GM12878 (cell line): ENCODE measurements around the gene MAD1L1. TPM values are rescaled to one million over a fixed set of nuclear protein-coding genes. Genes with fewer than 3 reads are reported as not detected.

Experiments used
- ATAC-seq: fragments of 200-7000 bp; cut with Tn5 transposase; 3 replicates; pipeline ENCODE4 v1.9.1; 2020; ENCODE audit warnings: mild to moderate bottlenecking, moderate library complexity
- BruUV-seq: library from RNA; stranded (reverse); fragments of 400-500 nt; replicated peaks from 2 replicates; lab custom pipeline; 2021; lab: Mats Ljungman, UMichigan
- CTCF ChIA-PET: fragments of 300-600 bp; sonication (Branson Sonifier 250); formaldehyde crosslinking; extraction: SDS; loops from one replicate; lab custom pipeline; 2021; ENCODE audit warnings: inconsistent platforms; lab: Yijun Ruan, JAX
- POLR2A ChIA-PET: fragments of 350-600 bp; formaldehyde crosslinking; extraction: SDS; loops from one replicate; lab custom pipeline; 2021; ENCODE audit warnings: inconsistent platforms; lab: Charles Lee
- RAD21 ChIA-PET: fragments of 300-600 bp; sonication (Branson Sonifier 250); formaldehyde crosslinking; loops from one replicate; lab custom pipeline; 2023; ENCODE audit warnings: antibody characterized with exemption; ENCODE audit not compliant: unreplicated experiment; lab: Charles Lee
- SMC1A ChIA-PET: fragments of 300-600 bp; sonication (Branson Sonifier 250); formaldehyde crosslinking; loops from one replicate; lab custom pipeline; 2023; ENCODE audit not compliant: unreplicated experiment, uncharacterized antibody; lab: Charles Lee
- DNase-seq: peaks from one replicate; pipeline ENCODE4 v3.0.0-alpha.2; 2011; ENCODE audit warnings: low read depth, low spot score
- FAIRE-seq: peaks from 3 replicates; lab custom pipeline; 2011; peaks lifted over from hg19 to GRCh38; lab: Jason Lieb, UNC
- H2AFZ ChIP-seq: 2 replicates; pipeline ENCODE4 v1.6.0; 2011; ENCODE audit warnings: low read depth, low read length, control low read depth; ENCODE audit not compliant: control insufficient read depth
- H3K27ac ChIP-seq: 2 replicates; pipeline ENCODE4 v1.5.1; 2011; ENCODE audit warnings: control low read depth; ENCODE audit not compliant: control insufficient read depth, insufficient read depth
- H3K27me3 ChIP-seq, 2 experiments: replicated peaks in 1 of 2; 2 replicates each; pipeline versions ENCODE4 v1.6.0 to v1.6.1; 2011; ENCODE audit warnings: low read length in 1 of 2; ENCODE audit not compliant: control insufficient read depth in 2 of 2, insufficient read depth in 2 of 2
- H3K36me3 ChIP-seq, 2 experiments: 2 replicates each; pipeline ENCODE4 v1.5.1; 2011; ENCODE audit warnings: low read length in 1 of 2; ENCODE audit not compliant: control insufficient read depth in 2 of 2, insufficient read depth in 2 of 2
- H3K4me1 ChIP-seq: 2 replicates; pipeline ENCODE4 v1.6.1; 2011; ENCODE audit warnings: mild to moderate bottlenecking, low read length, moderate library complexity, mixed read lengths; ENCODE audit not compliant: control insufficient read depth, insufficient read depth
- H3K4me2 ChIP-seq: 2 replicates; pipeline ENCODE4 v1.6.0; 2011; ENCODE audit warnings: control low read depth; ENCODE audit not compliant: control insufficient read depth, insufficient read depth
- H3K4me3 ChIP-seq: fragments of 200-600 bp; sonication (generic); 2 replicates; pipeline ENCODE4 v1.5.1; 2016
- H3K79me2 ChIP-seq: 2 replicates; pipeline ENCODE4 v1.6.0; 2011; ENCODE audit warnings: low read length; ENCODE audit not compliant: control insufficient read depth, insufficient read depth
- H3K9ac ChIP-seq: 2 replicates; pipeline ENCODE4 v1.8.0; 2011; ENCODE audit warnings: low read length, control low read depth, mixed read lengths; ENCODE audit not compliant: control insufficient read depth, insufficient read depth
- H3K9me3 ChIP-seq: replicated peaks from 3 replicates; pipeline ENCODE4 v1.5.1; 2011; ENCODE audit warnings: mild to moderate bottlenecking, low read length; ENCODE audit not compliant: control insufficient read depth, insufficient read depth
- H4K20me1 ChIP-seq: 2 replicates; pipeline ENCODE4 v1.6.0; 2011; ENCODE audit not compliant: control insufficient read depth, insufficient read depth
- CBFB ChIP-seq: IDR thresholded peaks from 2 replicates; pipeline ENCODE4 v1.6.1; 2016; ENCODE audit warnings: antibody characterized with exemption, low read depth
- HCFC1 ChIP-seq: fragments of 150-350 bp; IDR thresholded peaks from 2 replicates; pipeline ENCODE4 v1.6.1; 2014; ENCODE audit warnings: low read length
- HDAC2 ChIP-seq: fragments of 200-600 bp; sonication (generic); IDR thresholded peaks from 2 replicates; pipeline ENCODE4 v1.6.1; 2017
- HDGF ChIP-seq: fragments of 450-650 bp; IDR thresholded peaks from 2 replicates; pipeline ENCODE4 v1.6.1; 2016; ENCODE audit warnings: antibody characterized with exemption
- IKZF1 ChIP-seq: fragments of 450-650 bp; conservative IDR thresholded peaks from 2 replicates; pipeline ENCODE4 v1.6.1; 2017; ENCODE audit warnings: antibody characterized with exemption, mild to moderate bottlenecking
- JUND ChIP-seq: IDR thresholded peaks from 2 replicates; pipeline ENCODE4 v1.6.1; 2012; ENCODE audit warnings: low read depth, mild to moderate bottlenecking, low read length, improper control_type of control experiment, moderate library complexity
- PAX8 ChIP-seq: fragments of 450-650 bp; IDR thresholded peaks from 2 replicates; pipeline ENCODE4 v1.6.1; 2017; ENCODE audit warnings: mild to moderate bottlenecking, moderate library complexity
- POLR2A ChIP-seq: IDR thresholded peaks from 2 replicates; pipeline ENCODE4 v1.6.1; 2011; ENCODE audit warnings: low read depth, mild to moderate bottlenecking, low read length
- POLR2AphosphoS5 ChIP-seq: IDR thresholded peaks from 2 replicates; pipeline ENCODE4 v1.6.1; 2011; ENCODE audit warnings: mild to moderate bottlenecking, low read length, inconsistent platforms
- RAD51 ChIP-seq: fragments of 450-650 bp; IDR thresholded peaks from 2 replicates; pipeline ENCODE4 v1.6.1; 2016; ENCODE audit warnings: moderate library complexity, mild to moderate bottlenecking, inconsistent platforms
- RUNX3 ChIP-seq: IDR thresholded peaks from 2 replicates; pipeline ENCODE4 v1.6.1; 2012; ENCODE audit warnings: low read length, inconsistent platforms
- SIX5 ChIP-seq: IDR thresholded peaks from 2 replicates; pipeline ENCODE4 v1.6.1; 2011; ENCODE audit warnings: mild to moderate bottlenecking, low read depth, low read length, moderate library complexity; ENCODE audit not compliant: severe bottlenecking
- TBL1XR1 ChIP-seq: IDR thresholded peaks from 2 replicates; pipeline ENCODE4 v1.6.1; 2012; ENCODE audit warnings: low read depth, low read length, improper control_type of control experiment
- TCF7 ChIP-seq: IDR thresholded peaks from 2 replicates; pipeline ENCODE4 v1.6.1; 2014; ENCODE audit warnings: antibody characterized with exemption, borderline replicate concordance
- ZBED1 ChIP-seq: IDR thresholded peaks from 2 replicates; pipeline ENCODE4 v1.6.1; 2016; ENCODE audit warnings: borderline replicate concordance
- ZSCAN29 ChIP-seq: fragments of 450-650 bp; IDR thresholded peaks from 2 replicates; pipeline ENCODE4 v1.6.1; 2017; ENCODE audit warnings: mild to moderate bottlenecking, moderate library complexity
- WGBS: methylation state at CpG from one replicate; pipeline ENCODE4 v1.1.6; 2016; ENCODE audit warnings: low lambda C conversion rate; ENCODE audit not compliant: insufficient replicate concordance, insufficient coverage; ENCODE audit errors: missing lambda C conversion rate; 5-methylcytosine and 5-hydroxymethylcytosine counted together
- in situ Hi-C: fragments of 300-500 bp; cut with MboI; formaldehyde crosslinking; loops from 9 replicates; pipeline ENCODE4 v1.14.3; 2018; ENCODE audit warnings: mixed read lengths
- intact Hi-C: fragments of 100-400 bp; cut with micrococcal nuclease; formaldehyde crosslinking; loops from one replicate; pipeline ENCODE4 v1.14.2; 2022; ENCODE audit not compliant: unreplicated experiment
- polyA plus RNA-seq, 11 experiments: library from polyadenylated mRNA; depleted of rRNA in 4 of 11; unstranded in 6 of 11; stranded (reverse) in 5 of 11; fragments of >200 nt; fragmentation: Nextera tagmentation in 4 of 11; fragmentation: Illumina TruSeq in 1 of 11; extraction: Ambion mirVana in 4 of 11; extraction: Trizol in 1 of 11; gene quantifications; 1 replicate in 1 of 11; 2 replicates in 10 of 11; pipeline versions ENCODE4 v1.2.1 to v1.2.3, GENCODE V29; 2011 to 2016; ENCODE audit warnings: inconsistent platforms in 2 of 11, missing spikeins in 2 of 11, low read depth in 1 of 11
- total RNA-seq, 4 experiments: library from RNA; depleted of rRNA in 3 of 4; stranded (reverse); fragments of >200 nt in 3 of 4; fragmentation: Illumina TruSeq in 1 of 4; extraction: Trizol in 1 of 4; gene quantifications; 2 replicates each; pipeline versions ENCODE4 v1.2.1 to v1.2.3, GENCODE V29; 2013 to 2021
- TF ChIP-seq, protein P1 (sequence below): fragments of 450-650 bp; IDR thresholded peaks from 2 replicates; pipeline ENCODE4 v1.6.1; 2017; ENCODE audit warnings: mild to moderate bottlenecking
- TF ChIP-seq, protein P2 (sequence below): fragments of 450-650 bp; IDR thresholded peaks from 2 replicates; pipeline ENCODE4 v1.6.1; 2017; ENCODE audit warnings: low read depth, mild to moderate bottlenecking, moderate library complexity

Gene MAD1L1
- total and polyA plus RNA-seq, 10 of the 15 experiments (the other 5 are each of a cell fraction or from before 2014, with no cell fraction given) = 2.2 to 76.8 (median 38.3) TPM

DNA sequence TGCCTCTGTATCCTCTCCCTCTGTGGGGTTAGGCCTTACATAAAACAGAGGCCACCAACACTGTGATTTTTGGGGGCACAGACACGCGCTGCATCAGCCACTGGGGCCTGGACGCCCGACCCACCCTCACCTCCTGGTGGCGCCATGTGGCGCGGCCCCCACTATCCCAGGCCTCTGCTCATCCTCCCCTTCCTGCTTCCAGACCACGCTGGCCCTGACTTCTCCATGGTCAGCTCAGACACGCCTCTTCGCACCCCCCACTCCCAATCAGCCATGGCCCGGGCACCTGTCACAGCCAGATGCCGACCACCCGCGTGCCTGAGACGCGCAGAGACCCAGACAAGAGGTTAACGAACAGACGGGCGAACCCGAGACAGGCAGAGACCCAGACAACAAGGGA is 298.7 kb downstream of the MAD1L1 start (continued):
- TF ChIP-seq, protein P1, sequence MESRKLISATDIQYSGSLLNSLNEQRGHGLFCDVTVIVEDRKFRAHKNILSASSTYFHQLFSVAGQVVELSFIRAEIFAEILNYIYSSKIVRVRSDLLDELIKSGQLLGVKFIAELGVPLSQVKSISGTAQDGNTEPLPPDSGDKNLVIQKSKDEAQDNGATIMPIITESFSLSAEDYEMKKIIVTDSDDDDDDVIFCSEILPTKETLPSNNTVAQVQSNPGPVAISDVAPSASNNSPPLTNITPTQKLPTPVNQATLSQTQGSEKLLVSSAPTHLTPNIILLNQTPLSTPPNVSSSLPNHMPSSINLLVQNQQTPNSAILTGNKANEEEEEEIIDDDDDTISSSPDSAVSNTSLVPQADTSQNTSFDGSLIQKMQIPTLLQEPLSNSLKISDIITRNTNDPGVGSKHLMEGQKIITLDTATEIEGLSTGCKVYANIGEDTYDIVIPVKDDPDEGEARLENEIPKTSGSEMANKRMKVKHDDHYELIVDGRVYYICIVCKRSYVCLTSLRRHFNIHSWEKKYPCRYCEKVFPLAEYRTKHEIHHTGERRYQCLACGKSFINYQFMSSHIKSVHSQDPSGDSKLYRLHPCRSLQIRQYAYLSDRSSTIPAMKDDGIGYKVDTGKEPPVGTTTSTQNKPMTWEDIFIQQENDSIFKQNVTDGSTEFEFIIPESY = no peak

DNA sequence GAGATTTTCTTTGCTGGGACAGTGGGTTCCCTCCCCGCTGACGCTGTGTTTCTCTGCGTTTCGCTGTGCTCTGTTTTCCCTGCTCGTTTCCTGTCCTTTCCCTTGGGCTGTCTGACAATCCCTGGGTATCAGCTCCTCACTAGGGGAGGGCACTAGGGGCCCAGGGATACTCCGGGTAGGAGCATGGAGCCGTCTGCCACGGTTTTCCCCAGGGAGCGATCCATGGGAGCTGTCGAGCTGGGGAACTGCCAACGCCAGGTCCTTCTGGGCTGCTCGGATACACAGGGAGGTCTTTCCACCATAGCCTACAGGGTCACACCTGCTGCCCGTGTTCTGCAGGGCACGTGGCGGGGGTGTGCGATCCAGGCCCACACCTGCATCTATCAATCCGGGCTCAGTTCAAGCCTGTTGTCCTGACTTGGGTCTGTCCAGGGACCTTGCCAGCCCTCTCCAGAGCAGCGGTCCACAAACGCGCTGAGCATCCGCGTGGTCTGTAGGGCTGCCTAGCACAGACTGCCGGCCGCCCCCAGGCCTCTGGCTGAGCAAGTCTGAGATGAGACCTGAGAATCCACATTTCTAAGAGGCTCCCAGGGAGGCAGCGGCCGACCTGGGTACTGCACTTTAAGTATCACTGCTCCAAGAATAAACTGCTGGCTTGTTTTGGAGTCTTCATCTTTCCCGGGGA is 299.5 kb downstream of the MAD1L1 start:
- Histone ChIP-seq H3K36me3 (peaks cover 0 to 9% of the 10 kb centered on the region in 2 experiments; a peak in 2 of 4 replicates), H3K9ac (no peak overlapping the region), H3K79me2 (peaks cover 5% of the 10 kb centered on the region), H3K4me3 (no peak overlapping the region), H3K27me3 (no peaks in the 10 kb centered on the region), H3K4me1 (no peaks in the 10 kb centered on the region), H2AFZ (no peak overlapping the region), H3K9me3 (peaks cover 4% of the 10 kb centered on the region; the same call in 1 of the 3 replicates), H4K20me1 (no peaks in the 10 kb centered on the region), H3K27ac (no peak overlapping the region), H3K4me2 (no peak overlapping the region)
- RAD21 ChIA-PET = no interaction called here
- no peak for FAIRE-seq
- no peak for ATAC-seq
- POLR2A ChIA-PET = no interaction called here
- TF ChIP-seq PAX8 (no peak), ZBED1 (no peak), TCF7 (no peak), RAD51 (no peak), HCFC1 (no peak), JUND (no peak), RUNX3 (no peak), POLR2A (no peak), POLR2AphosphoS5 (no peak), IKZF1 (no peak), HDAC2 (no peak), CBFB (no peak), HDGF (no peak), ZSCAN29 (no peak), SIX5 (no peak), TBL1XR1 (no peak)
- TF ChIP-seq, protein P1 = no peak
- TF ChIP-seq, protein P2, sequence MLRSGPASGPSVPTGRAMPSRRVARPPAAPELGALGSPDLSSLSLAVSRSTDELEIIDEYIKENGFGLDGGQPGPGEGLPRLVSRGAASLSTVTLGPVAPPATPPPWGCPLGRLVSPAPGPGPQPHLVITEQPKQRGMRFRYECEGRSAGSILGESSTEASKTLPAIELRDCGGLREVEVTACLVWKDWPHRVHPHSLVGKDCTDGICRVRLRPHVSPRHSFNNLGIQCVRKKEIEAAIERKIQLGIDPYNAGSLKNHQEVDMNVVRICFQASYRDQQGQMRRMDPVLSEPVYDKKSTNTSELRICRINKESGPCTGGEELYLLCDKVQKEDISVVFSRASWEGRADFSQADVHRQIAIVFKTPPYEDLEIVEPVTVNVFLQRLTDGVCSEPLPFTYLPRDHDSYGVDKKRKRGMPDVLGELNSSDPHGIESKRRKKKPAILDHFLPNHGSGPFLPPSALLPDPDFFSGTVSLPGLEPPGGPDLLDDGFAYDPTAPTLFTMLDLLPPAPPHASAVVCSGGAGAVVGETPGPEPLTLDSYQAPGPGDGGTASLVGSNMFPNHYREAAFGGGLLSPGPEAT = no peak
- in situ Hi-C loops (no loop called here), intact Hi-C loops (no loop called here)
- CTCF ChIA-PET = no interaction called here
- SMC1A ChIA-PET = no interaction called here
- WGBS = 95% methylated on average over 27 of the region's 27 CpGs
- BruUV-seq = no TSS peak
- DNase-seq = no peak
